H1 (cell line): ENCODE data around the gene ERVMER34-1.

Source experiments
- CHD7 ChIP-seq: fragments of 300-600 bp; sonication (generic); IDR thresholded peaks from 2 replicates; pipeline ENCODE4 v1.7.1; 2012; ENCODE audit warnings: low read length, moderate library complexity, mild to moderate bottlenecking, inconsistent platforms; ENCODE audit not compliant: insufficient replicate concordance
- CTCF ChIP-seq, 3 experiments: IDR thresholded peaks; 1 replicate in 2 of 3; 2 replicates in 1 of 3; pipeline versions ENCODE4 v1.5.1 to v1.6.1; 2011; ENCODE audit warnings: low read length in 3 of 3, mild to moderate bottlenecking in 3 of 3, inconsistent platforms in 2 of 3, low read depth in 1 of 3, moderate library complexity in 1 of 3; ENCODE audit not compliant: insufficient read depth in 1 of 3; ENCODE audit errors: control extremely low read depth in 1 of 3
- EP300 ChIP-seq, 2 experiments: IDR thresholded peaks; 1 replicate in 1 of 2; 2 replicates in 1 of 2; pipeline ENCODE4 v1.6.1; 2011 to 2012; ENCODE audit warnings: low read depth in 2 of 2, low read length in 2 of 2, mild to moderate bottlenecking in 2 of 2, borderline replicate concordance in 1 of 2, inconsistent platforms in 1 of 2, moderate library complexity in 1 of 2
- SP1 ChIP-seq: IDR thresholded peaks from 2 replicates; pipeline ENCODE4 v1.6.1; 2011; ENCODE audit warnings: low read depth, low read length
- SP2 ChIP-seq: IDR thresholded peaks from 2 replicates; pipeline ENCODE4 v1.6.1; 2012; ENCODE audit warnings: mild to moderate bottlenecking, low read length, inconsistent platforms

- TF ChIP-seq SP2 = no peak
- no peak for TF ChIP-seq CTCF (IDR thresholded peaks at IDR 0.05; ENCODE audit: control extremely low read depth in 1 of 3, insufficient read depth in 1 of 3, low read depth in 1 of 3, low read length in 3 of 3)
- no peak for TF ChIP-seq CHD7
- TF ChIP-seq EP300 (IDR thresholded peaks at IDR 0.05; ENCODE audit: borderline replicate concordance in 1 of 2, low read depth in 2 of 2, low read length in 2 of 2) = no peak
- no peak for TF ChIP-seq SP1
Observed at GRCh38 chr4:52704133-52704532, 47.1 kb downstream of the ERVMER34-1 start.
